ENCODE data around the gene DNM1L. TPM values are rescaled to one million over a fixed set of nuclear protein-coding genes. Genes with fewer than 3 reads are reported as not detected.

DNM1L gene

GRCh38 chr12:32788405-32788804 is 109.3 kb downstream of the DNM1L start:
- no peak overlapping the region for H3K9ac ChIP-seq (ENCODE audit: low read depth, low read length)
- no peaks in the 10 kb centered on the region for H3K9me3 ChIP-seq (replicated peaks; ENCODE audit: low read length)
- H3K4me2 ChIP-seq (ENCODE audit: low read length), result no peak overlapping the region
- H3K4me3 ChIP-seq (ENCODE audit: low read length), result no peak overlapping the region
- no peaks in the 10 kb centered on the region for H3K36me3 ChIP-seq (ENCODE audit: insufficient read depth, low read length)
- H3K27me3 ChIP-seq (ENCODE audit: control insufficient read depth, insufficient read depth, low read length), result no peaks in the 10 kb centered on the region
- no peaks in the 10 kb centered on the region for H3K4me1 ChIP-seq (ENCODE audit: control insufficient read depth, insufficient read depth, low read length)

- Histone ChIP-seq H3K9me3 (replicated peaks; ENCODE audit: low read length) (no peaks in the 10 kb centered on the region), H3K36me3 (ENCODE audit: insufficient read depth, low read length) (no peaks in the 10 kb centered on the region), H3K4me1 (ENCODE audit: control insufficient read depth, insufficient read depth, low read length) (no peaks in the 10 kb centered on the region), H3K4me2 (ENCODE audit: low read length) (no peak overlapping the region), H3K9ac (ENCODE audit: low read depth, low read length) (no peak overlapping the region), H3K27me3 (ENCODE audit: control insufficient read depth, insufficient read depth, low read length) (no peaks in the 10 kb centered on the region), H3K4me3 (ENCODE audit: low read length) (no peak overlapping the region)
Observed at GRCh38 chr12:32789446-32789845, 110.3 kb downstream of the DNM1L start.

GRCh38 chr12:32789916-32790315 is 110.8 kb downstream of the DNM1L start:
- no peaks in the 10 kb centered on the region for H3K27me3 ChIP-seq (ENCODE audit: control insufficient read depth, insufficient read depth, low read length)
- no peak overlapping the region for H3K4me3 ChIP-seq (ENCODE audit: low read length)
- no peak overlapping the region for H3K4me2 ChIP-seq (ENCODE audit: low read length)
- H3K4me1 ChIP-seq (ENCODE audit: control insufficient read depth, insufficient read depth, low read length), result no peaks in the 10 kb centered on the region
- no peaks in the 10 kb centered on the region for H3K9me3 ChIP-seq (replicated peaks; ENCODE audit: low read length)
- H3K36me3 ChIP-seq (ENCODE audit: insufficient read depth, low read length), result no peaks in the 10 kb centered on the region
- no peak overlapping the region for H3K9ac ChIP-seq (ENCODE audit: low read depth, low read length)

- Histone ChIP-seq H3K36me3 (ENCODE audit: insufficient read depth, low read length) (no peaks in the 10 kb centered on the region), H3K9ac (ENCODE audit: low read depth, low read length) (no peak overlapping the region)
Observed at GRCh38 chr12:32794281-32794680, 115.2 kb downstream of the DNM1L start.

More at GRCh38 chr12:32794281-32794680, 115.2 kb downstream of the DNM1L start:
- H3K4me1 ChIP-seq (ENCODE audit: control insufficient read depth, insufficient read depth, low read length), result no peaks in the 10 kb centered on the region
- H3K4me3 ChIP-seq (ENCODE audit: low read length), result no peak overlapping the region
- no peak overlapping the region for H3K4me2 ChIP-seq (ENCODE audit: low read length)
- H3K27me3 ChIP-seq (ENCODE audit: control insufficient read depth, insufficient read depth, low read length), result no peaks in the 10 kb centered on the region
- no peaks in the 10 kb centered on the region for H3K9me3 ChIP-seq (replicated peaks; ENCODE audit: low read length)

Small RNA genes lying within 50 kb of the gene (small RNA-seq; reads per million reads assigned to genes)
- not detected for gene RF00019
